Loucy (cell line): ENCODE results near the gene ZNF845.

Experiments
- CTCF ChIP-seq: fragments of 200-600 bp; sonication (generic); conservative IDR thresholded peaks from 2 replicates; pipeline ENCODE4 v1.5.1; 2014; ENCODE audit warnings: mild to moderate bottlenecking, antibody characterized with exemption, low read length
- EZH2phosphoT487 ChIP-seq: fragments of 200-600 bp; IDR thresholded peaks from 2 replicates; pipeline ENCODE4 v1.6.1; 2018; ENCODE audit warnings: antibody characterized with exemption, mild to moderate bottlenecking, moderate library complexity, borderline replicate concordance

- TF ChIP-seq CTCF (no peak), EZH2phosphoT487 (no peak)
Measured at GRCh38 chr19:53290758-53291549, 42.6 kb upstream of the ZNF845 start.
